ENCODE measurements around the gene FIP1L1. TPM values are rescaled to one million over a fixed set of nuclear protein-coding genes. Genes with fewer than 3 reads are reported as not detected.
"Not testable (repeated sequence)": the region's sequence is repeated elsewhere in the genome, so short reads cannot be mapped to it uniquely, and the experiment has no call there.

The FIP1L1 gene, protein sequence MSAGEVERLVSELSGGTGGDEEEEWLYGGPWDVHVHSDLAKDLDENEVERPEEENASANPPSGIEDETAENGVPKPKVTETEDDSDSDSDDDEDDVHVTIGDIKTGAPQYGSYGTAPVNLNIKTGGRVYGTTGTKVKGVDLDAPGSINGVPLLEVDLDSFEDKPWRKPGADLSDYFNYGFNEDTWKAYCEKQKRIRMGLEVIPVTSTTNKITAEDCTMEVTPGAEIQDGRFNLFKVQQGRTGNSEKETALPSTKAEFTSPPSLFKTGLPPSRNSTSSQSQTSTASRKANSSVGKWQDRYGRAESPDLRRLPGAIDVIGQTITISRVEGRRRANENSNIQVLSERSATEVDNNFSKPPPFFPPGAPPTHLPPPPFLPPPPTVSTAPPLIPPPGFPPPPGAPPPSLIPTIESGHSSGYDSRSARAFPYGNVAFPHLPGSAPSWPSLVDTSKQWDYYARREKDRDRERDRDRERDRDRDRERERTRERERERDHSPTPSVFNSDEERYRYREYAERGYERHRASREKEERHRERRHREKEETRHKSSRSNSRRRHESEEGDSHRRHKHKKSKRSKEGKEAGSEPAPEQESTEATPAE
- total RNA-seq (10 to 100 TPM; 27.9 to 33.6 (median 31.5) TPM), polyA plus RNA-seq (24.8 TPM)
- long read RNA-seq, donor 1, transcript FIP1L1-201 (15 exons, 1,878 nt), result major isoform, 8 of 79 reads
- long read RNA-seq, donor 1, transcript FIP1L1-202 (18 exons, 2,198 nt), result major isoform, 8 of 79 reads
- long read RNA-seq, donor 1, partial matches to known transcripts, result 2 of 79 reads
- long read RNA-seq, donor 1, other reads (novel, unspliced or antisense), result 59 of 79 reads
- long read RNA-seq, donor 2, transcript FIP1L1-201 (15 exons, 1,878 nt), result major isoform, 7 of 31 reads
- long read RNA-seq, donor 2, partial matches to known transcripts, result 1 of 31 reads
- long read RNA-seq, donor 2, other reads (novel, unspliced or antisense), result 23 of 31 reads
- long read RNA-seq, donor 3, transcript FIP1L1-201 (15 exons, 1,878 nt), result minor isoform, 12 of 202 reads
- long read RNA-seq, donor 3, transcript FIP1L1-202 (18 exons, 2,198 nt), result major isoform, 16 of 202 reads
- long read RNA-seq, donor 3, transcript FIP1L1-203 (18 exons, 2,180 nt), result minor isoform, 6 of 202 reads
- long read RNA-seq, donor 3, partial matches to known transcripts, result 4 of 202 reads
- long read RNA-seq, donor 3, other reads (novel, unspliced or antisense), result 161 of 202 reads
- long read RNA-seq, donor 4, partial matches to known transcripts, result 1 of 35 reads
- long read RNA-seq, donor 4, other reads (novel, unspliced or antisense), result 32 of 35 reads

DNA sequence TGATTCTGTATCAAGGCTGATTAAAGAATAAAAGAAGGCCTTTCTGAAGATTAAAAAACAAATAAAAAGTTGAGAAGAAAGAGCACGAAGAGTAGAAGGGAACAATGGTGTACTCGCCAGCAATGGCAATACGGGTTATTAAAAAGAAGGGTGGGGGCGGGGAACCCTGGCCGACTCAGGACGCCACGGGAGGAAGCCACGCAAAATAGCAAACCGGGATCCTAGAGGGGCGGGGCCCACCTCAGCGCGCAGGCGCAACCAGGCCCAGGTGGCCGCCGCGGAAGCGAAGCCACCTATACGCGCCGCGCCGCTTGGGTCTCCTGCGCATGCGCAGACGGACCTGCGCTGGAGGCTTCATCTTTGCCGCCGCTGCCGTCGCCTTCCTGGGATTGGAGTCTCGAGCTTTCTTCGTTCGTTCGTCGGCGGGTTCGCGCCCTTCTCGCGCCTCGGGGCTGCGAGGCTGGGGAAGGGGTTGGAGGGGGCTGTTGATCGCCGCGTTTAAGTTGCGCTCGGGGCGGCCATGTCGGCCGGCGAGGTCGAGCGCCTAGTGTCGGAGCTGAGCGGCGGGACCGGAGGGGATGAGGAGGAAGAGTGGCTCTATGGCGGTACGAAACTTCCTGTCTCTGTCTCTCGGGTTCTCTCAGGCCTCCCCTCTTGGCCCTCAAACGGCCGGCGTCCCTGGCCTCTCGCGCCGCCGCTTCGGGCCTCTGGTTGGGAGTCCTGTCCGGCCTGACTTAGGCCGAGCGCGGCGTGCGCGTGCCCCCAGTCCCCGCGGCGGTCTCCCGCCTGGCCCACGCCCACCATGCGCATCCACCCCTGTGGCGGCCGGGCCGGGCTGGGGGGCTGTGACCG, at the start of gene FIP1L1:
TSS of gene FIP1L1 (plus strand) at position 323 of the 852 bp plus-strand sequence. CDS start at position 521, 198 bp downstream.
- ATAC-seq (peak; percentile 99 to 100), DNase-seq (peak; percentile 95 to 99 (median 98))
- under 1% methylated on average over 85 of the region's 85 CpGs for WGBS
- H3K4me1 ChIP-seq (ENCODE audit: control insufficient read depth, insufficient read depth, low read length), result no peaks in the 10 kb centered on the region
- no peaks in the 10 kb centered on the region for H3K27me3 ChIP-seq (ENCODE audit: control insufficient read depth, insufficient read depth)
- H3K9me3 ChIP-seq (ENCODE audit: control insufficient read depth, low read length), result no peaks in the 10 kb centered on the region
- H3K27ac ChIP-seq (ENCODE audit: low read length), result peak within 1 kb of the TSS; percentile 93
- H3K4me3 ChIP-seq (ENCODE audit: low read length), result peak within 1 kb of the TSS; percentile 73
- intact Hi-C loops (cut with DNase I), result no loop called here

DNA sequence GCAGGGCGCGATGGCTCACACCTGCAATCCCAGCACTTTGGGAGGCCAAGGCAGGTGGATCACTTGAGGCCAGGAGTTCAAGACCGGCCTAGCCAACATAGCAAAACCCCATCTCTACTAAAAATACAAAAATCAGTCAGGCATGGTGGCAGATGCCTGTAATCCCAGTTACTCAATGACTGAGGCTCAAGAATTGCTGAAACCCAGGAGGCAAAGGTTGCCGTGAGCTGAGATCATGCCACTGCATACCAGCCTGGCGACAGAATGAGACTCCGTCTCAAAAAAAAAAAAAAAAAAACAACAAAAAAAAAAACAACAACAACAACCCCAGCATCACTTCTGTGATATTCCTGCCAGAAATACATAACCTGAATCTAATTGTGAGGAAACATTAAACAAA, 42.5 kb upstream of the FIP1L1 start:
- H3K9me3 ChIP-seq (ENCODE audit: control insufficient read depth, low read length); H3K27me3 ChIP-seq (ENCODE audit: control insufficient read depth, insufficient read depth); ATAC-seq; H3K27ac ChIP-seq (ENCODE audit: low read length); H3K4me3 ChIP-seq (ENCODE audit: low read length); H3K4me1 ChIP-seq (ENCODE audit: control insufficient read depth, insufficient read depth, low read length); intact Hi-C loops (cut with DNase I); DNase-seq: not testable (repeated sequence)
- 93% methylated on average over 6 of the region's 6 CpGs for WGBS

DNA sequence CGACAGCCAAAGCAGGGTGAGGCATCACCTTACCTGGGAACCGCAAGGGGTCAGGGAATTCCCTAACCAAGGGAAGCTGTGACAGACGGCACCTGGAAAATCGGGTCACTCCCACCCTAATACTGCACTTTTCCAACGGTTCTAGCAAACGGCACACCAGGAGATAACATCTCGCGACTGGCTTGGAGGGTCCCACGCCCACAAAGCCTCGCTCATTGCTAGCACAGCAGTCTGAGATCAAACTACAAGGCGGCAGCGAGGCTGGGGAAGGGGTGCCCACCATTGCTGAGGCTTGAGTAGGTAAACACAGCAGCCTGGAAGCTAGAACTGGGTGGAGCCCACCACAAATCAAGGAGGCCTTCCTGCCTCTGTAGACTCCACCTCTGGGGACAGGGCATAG, 37.3 kb upstream of the FIP1L1 start:
- H3K27me3 ChIP-seq (ENCODE audit: control insufficient read depth, insufficient read depth); H3K4me1 ChIP-seq (ENCODE audit: control insufficient read depth, insufficient read depth, low read length); H3K9me3 ChIP-seq (ENCODE audit: control insufficient read depth, low read length); ATAC-seq; H3K4me3 ChIP-seq (ENCODE audit: low read length); DNase-seq; H3K27ac ChIP-seq (ENCODE audit: low read length); intact Hi-C loops (cut with DNase I): not testable (repeated sequence)
- WGBS, result 94% methylated on average over 12 of the region's 12 CpGs

DNA sequence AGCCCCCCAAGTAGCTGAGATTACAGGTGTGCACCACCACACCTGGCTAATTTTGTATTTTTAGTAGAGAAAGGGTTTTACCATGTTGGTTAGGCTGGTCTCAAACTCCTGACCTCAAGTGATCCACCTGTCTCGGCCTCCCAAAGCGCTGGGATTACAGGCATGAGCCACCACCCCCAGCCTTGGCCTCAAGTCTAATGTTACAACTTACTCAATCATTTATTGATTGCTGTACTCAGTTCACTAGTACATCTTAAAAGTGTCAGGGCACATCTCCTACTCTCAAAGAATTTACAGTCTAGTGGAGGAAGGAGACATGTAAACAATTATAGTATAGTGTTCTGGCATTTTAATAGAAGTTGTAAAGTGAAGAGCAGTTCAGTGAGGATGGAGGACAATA, 31.0 kb upstream of the FIP1L1 start:
- ATAC-seq; H3K4me1 ChIP-seq (ENCODE audit: control insufficient read depth, insufficient read depth, low read length); H3K4me3 ChIP-seq (ENCODE audit: low read length); intact Hi-C loops (cut with DNase I); DNase-seq; H3K27ac ChIP-seq (ENCODE audit: low read length); H3K27me3 ChIP-seq (ENCODE audit: control insufficient read depth, insufficient read depth); H3K9me3 ChIP-seq (ENCODE audit: control insufficient read depth, low read length): not testable (repeated sequence)
- WGBS, result 98% methylated on average over 2 of the region's 2 CpGs

DNA sequence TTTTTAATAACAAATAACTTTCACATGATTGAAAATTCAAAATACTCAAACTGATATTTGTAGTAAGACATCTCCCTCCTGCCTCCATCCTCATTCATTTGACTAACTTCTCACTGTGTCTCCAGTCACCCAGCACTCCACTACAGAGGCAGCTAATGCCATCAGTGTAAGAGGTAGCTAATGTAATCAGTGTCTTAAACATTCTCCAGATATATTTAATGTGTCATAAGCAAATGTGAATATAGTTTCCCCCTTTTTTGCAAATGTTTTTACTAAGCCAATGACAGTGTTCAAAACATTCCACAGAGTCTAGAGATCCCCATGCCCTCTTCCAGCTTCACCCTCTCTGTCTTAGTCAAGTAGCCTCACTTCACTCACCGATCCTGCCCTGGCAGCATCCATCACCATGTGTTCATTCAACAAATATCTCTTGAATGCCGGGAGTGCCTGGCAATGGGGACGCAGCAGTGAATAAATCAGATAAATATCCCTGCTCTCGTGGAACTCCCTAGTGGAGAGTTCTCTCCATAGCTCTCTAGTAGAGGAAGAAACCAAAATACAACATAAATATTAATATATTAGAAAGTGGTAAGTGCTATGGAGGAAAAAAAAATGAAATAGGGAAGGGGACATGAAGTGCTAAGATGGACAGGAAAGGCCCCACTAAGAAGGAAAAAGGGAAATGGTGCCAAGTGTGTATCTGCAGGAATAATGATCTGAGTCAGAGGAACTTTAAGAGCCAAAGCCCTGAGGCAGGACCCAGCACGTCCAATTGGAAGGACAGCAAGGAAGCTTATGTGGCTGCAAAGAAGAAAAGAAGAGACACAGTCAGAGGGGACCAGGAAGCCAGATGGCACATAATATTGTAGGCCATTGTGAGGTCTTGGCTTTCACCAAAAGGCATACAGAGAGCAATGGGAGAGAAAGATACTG, 30.3 kb upstream of the FIP1L1 start:
- DNase-seq (no peak), ATAC-seq (peak; percentile 42 to 72)
- H3K27me3 ChIP-seq (ENCODE audit: control insufficient read depth, insufficient read depth), result no peaks in the 10 kb centered on the region
- H3K9me3 ChIP-seq (ENCODE audit: control insufficient read depth, low read length), result no peaks in the 10 kb centered on the region
- no peak overlapping the region for H3K4me3 ChIP-seq (ENCODE audit: low read length)
- intact Hi-C loops (cut with DNase I), result no loop called here
- 41% methylated on average over 5 of the region's 5 CpGs for WGBS
- H3K27ac ChIP-seq (ENCODE audit: low read length), result no peak overlapping the region
- peaks cover 3% of the 10 kb centered on the region for H3K4me1 ChIP-seq (ENCODE audit: control insufficient read depth, insufficient read depth, low read length)

DNA sequence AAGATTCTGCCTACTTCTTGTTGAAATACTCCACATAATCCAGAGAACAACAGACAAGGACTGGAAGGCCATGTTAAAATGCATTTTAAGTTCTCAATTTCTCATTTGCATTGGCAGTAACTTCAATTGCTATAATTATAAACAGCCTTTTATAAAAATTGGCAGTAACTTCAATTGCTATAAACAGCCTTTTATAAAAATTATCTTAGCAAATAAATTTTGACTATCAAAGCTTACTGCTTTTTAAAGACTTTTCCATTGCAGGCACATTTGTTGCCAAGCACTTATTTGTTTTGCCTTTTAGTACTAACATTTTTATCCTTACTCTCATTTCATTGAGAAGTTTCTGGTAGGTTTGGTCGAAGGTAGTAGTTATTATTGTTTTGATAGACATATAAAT, 29.4 kb upstream of the FIP1L1 start:
- intact Hi-C loops (cut with DNase I), result no loop called here
- ATAC-seq, result no peak
- Histone ChIP-seq H3K9me3 (ENCODE audit: control insufficient read depth, low read length) (no peaks in the 10 kb centered on the region), H3K4me3 (ENCODE audit: low read length) (no peak overlapping the region), H3K27me3 (ENCODE audit: control insufficient read depth, insufficient read depth) (no peaks in the 10 kb centered on the region), H3K27ac (ENCODE audit: low read length) (no peak overlapping the region), H3K4me1 (ENCODE audit: control insufficient read depth, insufficient read depth, low read length) (peaks cover 3% of the 10 kb centered on the region)
- no peak for DNase-seq
- 86% methylated on average over 1 of the region's 1 CpG for WGBS

DNA sequence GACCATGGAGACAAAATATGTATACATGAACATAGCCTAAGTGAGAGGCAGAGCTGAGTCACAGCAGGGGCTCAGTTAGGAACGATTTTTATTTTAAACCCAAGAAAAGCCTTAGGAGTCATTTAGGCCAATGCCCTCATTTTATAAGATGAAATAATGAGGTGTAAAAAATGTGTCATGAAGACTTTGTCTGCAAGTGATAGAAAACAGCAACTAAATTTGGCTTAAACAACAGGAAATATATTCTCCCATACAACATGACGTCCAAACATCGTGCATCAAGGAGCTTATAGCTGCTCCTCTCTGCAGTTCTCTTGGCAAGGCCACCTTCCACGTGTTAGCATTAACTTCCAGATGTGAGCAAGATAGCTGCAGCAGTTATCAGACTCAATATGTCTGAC, 28.4 kb upstream of the FIP1L1 start:
- DNase-seq, result no peak
- Histone ChIP-seq H3K4me3 (ENCODE audit: low read length) (no peak overlapping the region), H3K9me3 (ENCODE audit: control insufficient read depth, low read length) (no peaks in the 10 kb centered on the region), H3K27ac (ENCODE audit: low read length) (no peak overlapping the region), H3K4me1 (ENCODE audit: control insufficient read depth, insufficient read depth, low read length) (peaks cover 3% of the 10 kb centered on the region), H3K27me3 (ENCODE audit: control insufficient read depth, insufficient read depth) (no peaks in the 10 kb centered on the region)
- 77% methylated on average over 4 of the region's 4 CpGs for WGBS
- intact Hi-C loops (cut with DNase I), result no loop called here
- ATAC-seq, result no peak

DNA sequence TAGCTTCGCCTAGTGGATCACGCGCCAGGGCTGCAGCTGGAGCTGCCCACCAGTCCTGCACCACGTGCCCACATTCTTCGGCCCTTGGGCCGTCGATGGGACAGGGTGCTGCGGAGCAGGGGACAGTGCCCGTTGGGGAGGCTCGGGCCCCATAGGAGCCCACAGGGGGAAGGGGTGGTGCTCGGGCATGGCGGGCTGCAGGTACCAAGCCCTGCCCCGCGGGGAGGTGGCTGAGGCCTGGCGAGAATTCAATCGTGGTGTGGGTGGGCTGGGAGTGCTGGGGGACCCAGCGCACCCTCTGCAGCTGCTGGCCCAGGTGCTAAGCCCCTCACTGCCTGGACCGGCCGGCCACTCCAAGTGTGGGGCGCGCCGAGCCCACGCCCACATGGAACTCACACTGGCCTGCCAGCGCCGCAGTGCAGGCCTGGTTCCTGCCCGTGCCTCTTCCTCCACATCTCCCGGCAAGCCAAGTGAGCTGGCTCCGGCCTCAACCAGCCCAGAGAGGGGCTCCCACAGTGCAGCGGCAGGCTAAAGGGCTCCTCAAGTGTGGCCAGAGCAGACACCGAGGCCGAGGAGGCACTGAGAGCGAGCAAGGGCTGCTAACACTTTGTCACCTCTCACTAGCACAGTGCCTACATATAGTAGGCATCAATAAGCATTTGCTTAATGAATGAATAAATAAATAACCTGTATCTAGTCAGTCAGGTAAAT, 23.3 kb upstream of the FIP1L1 start:
- DNase-seq, result peak in 2 of 3 donors; percentile 46 to 55
- H3K9me3 ChIP-seq (ENCODE audit: control insufficient read depth, low read length), result no peaks in the 10 kb centered on the region
- no peak overlapping the region for H3K27ac ChIP-seq (ENCODE audit: low read length)
- no peak overlapping the region for H3K4me3 ChIP-seq (ENCODE audit: low read length)
- no peak for ATAC-seq
- H3K27me3 ChIP-seq (ENCODE audit: control insufficient read depth, insufficient read depth), result no peaks in the 10 kb centered on the region
- H3K4me1 ChIP-seq (ENCODE audit: control insufficient read depth, insufficient read depth, low read length), result no peaks in the 10 kb centered on the region
- WGBS, result 97% methylated on average over 32 of the region's 32 CpGs
- intact Hi-C loops (cut with DNase I), result no loop called here

DNA sequence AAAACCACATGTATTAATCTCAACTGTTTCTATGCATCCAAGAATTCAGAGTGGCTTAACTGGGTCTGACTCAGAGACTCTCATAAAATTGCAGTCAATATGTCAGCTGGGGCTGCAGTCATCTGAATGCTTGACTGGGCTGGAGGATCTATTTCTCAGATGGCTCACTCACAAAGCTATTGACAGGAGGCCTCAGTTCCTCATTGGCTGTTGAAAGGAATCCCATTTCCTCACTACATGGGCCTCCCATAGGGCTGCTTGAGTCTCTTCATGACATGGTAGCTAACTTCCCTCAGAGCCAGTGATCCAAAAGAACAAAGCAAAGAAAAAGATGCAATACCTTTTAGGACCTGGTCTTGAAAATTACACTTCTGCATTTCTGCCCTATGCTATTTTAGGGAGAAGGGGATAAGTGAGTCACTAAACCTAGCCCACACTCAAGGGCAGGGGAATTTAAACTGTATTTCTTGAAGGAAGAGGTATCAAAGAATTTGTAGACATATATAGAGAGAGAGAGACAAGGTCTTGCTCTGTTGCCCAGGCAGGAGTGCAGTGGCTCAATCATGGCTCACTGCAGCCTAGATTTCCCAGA, 21.4 kb upstream of the FIP1L1 start:
- intact Hi-C loops (cut with DNase I), result no loop called here
- H3K4me1 ChIP-seq (ENCODE audit: control insufficient read depth, insufficient read depth, low read length), result peaks cover 1% of the 10 kb centered on the region
- H3K27ac ChIP-seq (ENCODE audit: low read length), result no peak overlapping the region
- no peaks in the 10 kb centered on the region for H3K9me3 ChIP-seq (ENCODE audit: control insufficient read depth, low read length)
- no peak for ATAC-seq
- no peak for DNase-seq
- no peak overlapping the region for H3K4me3 ChIP-seq (ENCODE audit: low read length)
- no peaks in the 10 kb centered on the region for H3K27me3 ChIP-seq (ENCODE audit: control insufficient read depth, insufficient read depth)
